Parathyroid adenoma (tissue), 2 donors: Measurements from ENCODE around the gene ACY1.

Source experiments
- H2AFZ ChIP-seq: fragments of 300-600 bp; sonication (generic); one replicate; pipeline ENCODE4 v1.7.0; 2017; ENCODE audit warnings: antibody characterized with exemption, mild to moderate bottlenecking
- H3K27ac ChIP-seq: fragments of 300-600 bp; sonication (generic); one replicate; pipeline ENCODE4 v1.7.0; 2017
- H3K27me3 ChIP-seq: fragments of 300-600 bp; sonication (generic); one replicate; pipeline ENCODE4 v1.7.0; 2017; ENCODE audit warnings: low read length; ENCODE audit not compliant: control insufficient read depth, insufficient read depth
- H3K36me3 ChIP-seq: fragments of 300-600 bp; sonication (generic); one replicate; pipeline ENCODE4 v1.7.0; 2017; ENCODE audit warnings: low read length; ENCODE audit not compliant: control insufficient read depth, insufficient read depth
- H3K4me1 ChIP-seq: fragments of 300-600 bp; sonication (generic); one replicate; pipeline ENCODE4 v1.7.0; 2017; ENCODE audit warnings: control low read depth
- H3K4me2 ChIP-seq: fragments of 300-600 bp; sonication (generic); one replicate; pipeline ENCODE4 v1.7.0; 2017; ENCODE audit warnings: low read length
- H3K4me3 ChIP-seq: fragments of 300-600 bp; sonication (generic); one replicate; pipeline ENCODE4 v1.7.0; 2017; ENCODE audit warnings: low read depth, low read length
- H3K79me2 ChIP-seq: fragments of 300-600 bp; sonication (generic); one replicate; pipeline ENCODE4 v1.7.0; 2017; ENCODE audit warnings: control low read depth
- H3K9ac ChIP-seq: fragments of 300-600 bp; sonication (generic); one replicate; pipeline ENCODE4 v1.7.0; 2017; ENCODE audit warnings: mild to moderate bottlenecking
- H3K9me3 ChIP-seq: fragments of 300-600 bp; sonication (generic); one replicate; pipeline ENCODE4 v1.7.0; 2017; ENCODE audit warnings: low read length; ENCODE audit not compliant: control insufficient read depth
- CTCF ChIP-seq: fragments of 300-600 bp; sonication (generic); IDR thresholded peaks from one replicate; pipeline ENCODE4 v1.7.0; 2017; ENCODE audit warnings: antibody characterized with exemption, mild to moderate bottlenecking
- donor health status: primary hyperparathyroidism.

Gene ACY1

GRCh38 chr3:52020796-52021195 lies 37.5 kb downstream of the ACY1 start:
- Histone ChIP-seq H3K79me2 (no peaks in the 10 kb centered on the region), H3K4me3 (no peak overlapping the region), H3K9me3 (no peaks in the 10 kb centered on the region), H3K27ac (no peak overlapping the region), H3K36me3 (no peaks in the 10 kb centered on the region), H3K4me2 (no peak overlapping the region), H3K4me1 (no peaks in the 10 kb centered on the region), H2AFZ (no peak overlapping the region), H3K27me3 (no peaks in the 10 kb centered on the region), H3K9ac (no peak overlapping the region)
- TF ChIP-seq CTCF = no peak

GRCh38 chr3:52021489-52022268 lies 38.3 kb downstream of the ACY1 start:
- H3K27ac ChIP-seq = no peak overlapping the region
- no peaks in the 10 kb centered on the region for H3K4me1 ChIP-seq

GRCh38 chr3:52022323-52023100 lies 39.2 kb downstream of the ACY1 start:
- Histone ChIP-seq H3K9me3 (no peaks in the 10 kb centered on the region), H3K4me3 (no peak overlapping the region), H3K27me3 (no peaks in the 10 kb centered on the region), H3K79me2 (no peaks in the 10 kb centered on the region), H3K4me2 (no peak overlapping the region), H3K36me3 (no peaks in the 10 kb centered on the region), H3K9ac (no peak overlapping the region), H2AFZ (no peak overlapping the region), H3K27ac (no peak overlapping the region), H3K4me1 (no peaks in the 10 kb centered on the region)
- TF ChIP-seq CTCF = no peak

More at GRCh38 chr3:52021489-52022268, 38.3 kb downstream of the ACY1 start:
- H3K9me3 ChIP-seq = no peaks in the 10 kb centered on the region
- no peak overlapping the region for H3K4me3 ChIP-seq
- no peak overlapping the region for H3K9ac ChIP-seq
- TF ChIP-seq CTCF = no peak
- no peak overlapping the region for H2AFZ ChIP-seq
- no peaks in the 10 kb centered on the region for H3K27me3 ChIP-seq
- H3K4me2 ChIP-seq = no peak overlapping the region
- no peaks in the 10 kb centered on the region for H3K79me2 ChIP-seq
- no peaks in the 10 kb centered on the region for H3K36me3 ChIP-seq

GRCh38 chr3:52023101-52023770 lies 39.9 kb downstream of the ACY1 start:
- Histone ChIP-seq H3K79me2 (no peaks in the 10 kb centered on the region), H3K9ac (no peak overlapping the region), H3K4me1 (no peaks in the 10 kb centered on the region), H3K4me2 (no peak overlapping the region), H3K9me3 (no peaks in the 10 kb centered on the region), H3K27me3 (no peaks in the 10 kb centered on the region), H2AFZ (no peak overlapping the region), H3K27ac (no peak overlapping the region), H3K36me3 (no peaks in the 10 kb centered on the region), H3K4me3 (no peak overlapping the region)
- TF ChIP-seq CTCF = no peak
